WI38 (cell line): ENCODE measurements around the gene MARCHF3.

Experiments
- H3K4me3 ChIP-seq: 2 replicates; pipeline ENCODE4 v1.5.1; 2011; ENCODE audit warnings: low read depth, mild to moderate bottlenecking, control low read depth, low read length
- TF ChIP-seq, protein P1 (sequence below): IDR thresholded peaks from 2 replicates; pipeline ENCODE4 v1.5.1; 2012; ENCODE audit warnings: low read depth, mild to moderate bottlenecking, control low read depth, low read length

The MARCHF3 gene

DNA sequence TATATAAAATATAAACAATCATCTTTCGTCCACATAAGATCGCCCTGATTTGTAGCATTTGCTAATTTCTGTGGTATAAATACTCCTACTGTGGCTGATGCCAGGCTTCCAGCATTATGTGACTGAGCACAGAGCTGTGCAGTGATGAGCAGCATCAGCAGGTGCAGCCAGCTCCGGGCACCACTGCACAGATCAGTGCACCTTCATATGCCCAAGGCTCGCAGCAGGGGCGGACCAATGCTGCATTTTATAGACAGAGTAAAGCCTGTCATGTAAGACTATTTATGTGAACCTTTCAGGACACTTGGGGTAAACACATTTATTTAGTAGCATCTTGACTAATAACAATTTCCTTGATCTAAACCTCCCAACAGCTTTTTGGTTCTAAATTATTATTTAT, 200.3 kb downstream of the MARCHF3 start:
- H3K4me3 ChIP-seq = no peak overlapping the region
- TF ChIP-seq, protein P1, sequence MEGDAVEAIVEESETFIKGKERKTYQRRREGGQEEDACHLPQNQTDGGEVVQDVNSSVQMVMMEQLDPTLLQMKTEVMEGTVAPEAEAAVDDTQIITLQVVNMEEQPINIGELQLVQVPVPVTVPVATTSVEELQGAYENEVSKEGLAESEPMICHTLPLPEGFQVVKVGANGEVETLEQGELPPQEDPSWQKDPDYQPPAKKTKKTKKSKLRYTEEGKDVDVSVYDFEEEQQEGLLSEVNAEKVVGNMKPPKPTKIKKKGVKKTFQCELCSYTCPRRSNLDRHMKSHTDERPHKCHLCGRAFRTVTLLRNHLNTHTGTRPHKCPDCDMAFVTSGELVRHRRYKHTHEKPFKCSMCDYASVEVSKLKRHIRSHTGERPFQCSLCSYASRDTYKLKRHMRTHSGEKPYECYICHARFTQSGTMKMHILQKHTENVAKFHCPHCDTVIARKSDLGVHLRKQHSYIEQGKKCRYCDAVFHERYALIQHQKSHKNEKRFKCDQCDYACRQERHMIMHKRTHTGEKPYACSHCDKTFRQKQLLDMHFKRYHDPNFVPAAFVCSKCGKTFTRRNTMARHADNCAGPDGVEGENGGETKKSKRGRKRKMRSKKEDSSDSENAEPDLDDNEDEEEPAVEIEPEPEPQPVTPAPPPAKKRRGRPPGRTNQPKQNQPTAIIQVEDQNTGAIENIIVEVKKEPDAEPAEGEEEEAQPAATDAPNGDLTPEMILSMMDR = no peak

DNA sequence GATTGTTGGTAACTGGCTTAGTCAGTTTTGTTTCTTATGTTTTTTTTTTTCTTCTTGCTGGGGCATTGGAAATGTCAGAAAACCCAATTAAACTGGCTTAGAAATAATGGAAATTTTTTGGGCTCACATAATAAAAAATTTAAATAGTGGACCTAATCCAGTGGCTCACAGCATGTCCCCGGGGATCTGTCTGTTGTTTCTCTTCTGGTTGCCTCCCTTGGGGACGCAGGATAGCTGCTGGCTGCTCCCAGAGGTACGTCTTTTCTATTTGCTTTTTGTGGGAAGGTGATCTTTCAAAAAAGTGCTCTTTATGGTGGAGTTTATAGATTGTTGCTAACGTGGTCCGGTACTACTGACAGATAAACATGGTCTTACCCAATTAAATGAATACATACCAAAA, 201.3 kb downstream of the MARCHF3 start:
- H3K4me3 ChIP-seq = no peak overlapping the region
- TF ChIP-seq, protein P1 = no peak

DNA sequence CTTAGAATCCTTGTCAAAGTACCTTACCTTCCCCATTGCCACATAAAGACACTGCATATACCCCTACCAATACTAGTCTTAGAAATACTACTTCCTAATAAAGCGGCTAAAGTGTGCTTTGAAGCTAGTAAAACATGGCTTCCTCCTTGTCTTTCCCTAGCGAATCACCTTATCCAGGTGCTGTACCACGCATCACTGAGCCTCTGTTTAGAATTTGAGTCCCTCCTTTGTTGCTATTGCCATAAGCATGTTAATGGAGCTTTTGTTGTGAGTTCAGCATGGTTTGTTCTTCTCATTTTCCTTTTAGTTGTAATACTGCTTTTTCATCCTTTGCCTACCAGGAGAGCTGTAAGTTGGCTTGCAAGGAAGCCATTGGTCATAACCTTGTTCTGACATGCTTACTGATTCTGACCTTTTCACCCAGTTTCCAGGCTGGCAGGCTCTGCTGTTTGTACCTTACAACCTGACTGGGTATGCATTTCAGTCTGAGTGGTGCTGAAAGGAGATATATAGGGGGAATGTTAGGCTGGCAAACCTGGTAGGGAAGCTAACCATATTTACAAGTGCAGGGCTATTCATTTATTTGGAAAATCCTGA, 203.6 kb downstream of the MARCHF3 start:
- no peak overlapping the region for H3K4me3 ChIP-seq
- TF ChIP-seq, protein P1 = no peak

DNA sequence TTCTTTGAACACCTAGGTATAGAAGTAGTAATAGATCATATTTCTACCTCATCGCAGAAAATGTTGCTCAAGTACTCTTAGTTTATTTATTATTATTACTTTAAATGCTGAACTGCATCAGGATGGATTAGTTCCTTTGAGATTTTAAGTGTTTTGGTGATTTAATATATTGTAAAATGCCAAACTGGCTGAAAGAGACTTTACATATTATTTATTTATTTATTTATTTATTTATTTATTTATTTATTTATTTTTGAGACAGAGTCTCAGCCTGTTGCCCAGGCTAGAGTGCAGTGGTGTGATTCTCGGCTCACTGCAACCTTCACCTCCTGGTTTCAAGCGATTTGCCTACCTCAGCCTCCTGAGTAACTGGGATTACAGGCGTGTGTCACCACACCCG, 211.1 kb downstream of the MARCHF3 start:
- TF ChIP-seq, protein P1 = no peak
- H3K4me3 ChIP-seq = no peak overlapping the region

DNA sequence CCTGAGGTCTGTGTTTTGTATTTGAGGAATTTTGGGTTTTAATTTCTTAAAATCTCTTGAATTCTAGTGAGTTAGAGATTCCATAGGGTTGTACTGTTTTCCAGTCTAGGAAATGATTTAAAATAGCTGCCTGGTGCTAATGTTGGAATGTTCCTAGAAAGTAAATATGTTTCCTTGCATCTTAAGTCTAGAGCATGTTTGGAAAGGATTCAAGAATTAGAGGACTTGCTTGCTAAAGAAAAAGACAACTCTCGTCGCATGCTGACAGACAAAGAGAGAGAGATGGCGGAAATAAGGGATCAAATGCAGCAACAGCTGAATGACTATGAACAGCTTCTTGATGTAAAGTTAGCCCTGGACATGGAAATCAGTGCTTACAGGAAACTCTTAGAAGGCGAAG, 211.6 kb downstream of the MARCHF3 start:
- no peak overlapping the region for H3K4me3 ChIP-seq
- TF ChIP-seq, protein P1 = no peak
